ENCODE measurements around the gene GATA3. TPM values are rescaled to one million over a fixed set of nuclear protein-coding genes. Genes with fewer than 3 reads are reported as not detected.

The GATA3 gene
- total RNA-seq, 4 donors from 2014 or later = 0.60 TPM; not detected in 3

- TF ChIP-seq POLR2A (IDR thresholded peaks at IDR 0.05) = no peak
- TF ChIP-seq CTCF (IDR thresholded peaks at IDR 0.05) = no peak
- no peak for TF ChIP-seq EP300 (IDR thresholded peaks at IDR 0.05)
- DNase-seq (ENCODE audit: low spot score in 2 of 2) = no peak
Observed at GRCh38 chr10:8075282-8076260, 21.1 kb downstream of the GATA3 start.

GRCh38 chr10:8076933-8077332 lies 22.4 kb downstream of the GATA3 start:
- Histone ChIP-seq H3K4me3 (no peak overlapping the region), H3K27ac (no peak overlapping the region), H3K27me3 (peaks cover 0 to 34% of the 10 kb centered on the region in 2 donors), H3K4me1 (no peaks in the 10 kb centered on the region), H3K36me3 (no peaks in the 10 kb centered on the region), H3K9me3 (no peaks in the 10 kb centered on the region)
- no peak for DNase-seq (ENCODE audit: low spot score in 2 of 2)
- TF ChIP-seq POLR2A (IDR thresholded peaks at IDR 0.05) = no peak
- 73 to 81% methylated on average over 5 of the region's 5 CpGs for WGBS, 2 donors

More at GRCh38 chr10:8075282-8076260, 21.1 kb downstream of the GATA3 start:
- H3K27me3 ChIP-seq = peaks cover 0 to 41% of the 10 kb centered on the region in 2 donors
- 31 to 36% methylated on average over 19 of the region's 19 CpGs for WGBS, 2 donors
- H3K4me3 ChIP-seq = no peak overlapping the region
- H3K27ac ChIP-seq = no peak overlapping the region
- H3K36me3 ChIP-seq = no peaks in the 10 kb centered on the region
- no peaks in the 10 kb centered on the region for H3K9me3 ChIP-seq
- no peaks in the 10 kb centered on the region for H3K4me1 ChIP-seq

GRCh38 chr10:8078027-8078426 lies 23.5 kb downstream of the GATA3 start:
- no peak overlapping the region for H3K27ac ChIP-seq
- H3K9me3 ChIP-seq = no peaks in the 10 kb centered on the region
- no peaks in the 10 kb centered on the region for H3K36me3 ChIP-seq
- H3K4me1 ChIP-seq = no peaks in the 10 kb centered on the region
- WGBS, 2 donors = 86 to 94% methylated on average over 1 of the region's 1 CpG
- H3K27me3 ChIP-seq = peaks cover 0 to 26% of the 10 kb centered on the region in 2 donors
- TF ChIP-seq POLR2A (IDR thresholded peaks at IDR 0.05) = no peak
- TF ChIP-seq EP300 (IDR thresholded peaks at IDR 0.05) = no peak
- TF ChIP-seq CTCF (IDR thresholded peaks at IDR 0.05) = no peak
- no peak for DNase-seq (ENCODE audit: low spot score in 2 of 2)
- no peak overlapping the region for H3K4me3 ChIP-seq

- no peak overlapping the region for H3K4me3 ChIP-seq
- no peaks in the 10 kb centered on the region for H3K36me3 ChIP-seq
- no peak for DNase-seq (ENCODE audit: low spot score in 2 of 2)
- H3K4me1 ChIP-seq = no peaks in the 10 kb centered on the region
- TF ChIP-seq EP300 (IDR thresholded peaks at IDR 0.05) (no peak), CTCF (IDR thresholded peaks at IDR 0.05) (no peak), POLR2A (IDR thresholded peaks at IDR 0.05) (no peak)
- H3K27ac ChIP-seq = no peak overlapping the region
- 21 to 33% methylated on average over 3 of the region's 3 CpGs for WGBS, 2 donors
- H3K9me3 ChIP-seq = no peaks in the 10 kb centered on the region
- H3K27me3 ChIP-seq = peaks cover 0 to 26% of the 10 kb centered on the region in 2 donors
Observed at GRCh38 chr10:8079126-8079525, 24.6 kb downstream of the GATA3 start.

GRCh38 chr10:8084799-8085198 lies 30.3 kb downstream of the GATA3 start:
- Histone ChIP-seq H3K9me3 (no peaks in the 10 kb centered on the region), H3K27me3 (peaks cover 0 to 3% of the 10 kb centered on the region in 2 donors), H3K27ac (no peak overlapping the region), H3K36me3 (no peaks in the 10 kb centered on the region), H3K4me1 (no peaks in the 10 kb centered on the region), H3K4me3 (no peak overlapping the region)
- DNase-seq (ENCODE audit: low spot score in 2 of 2) = no peak
- 30 to 31% methylated on average over 3 of the region's 3 CpGs for WGBS, 2 donors
- TF ChIP-seq POLR2A (IDR thresholded peaks at IDR 0.05) = no peak
- no peak for TF ChIP-seq CTCF (IDR thresholded peaks at IDR 0.05)
- no peak for TF ChIP-seq EP300 (IDR thresholded peaks at IDR 0.05)
